ENCODE data around the gene DUSP15. TPM values are rescaled to one million over a fixed set of nuclear protein-coding genes. Genes with fewer than 3 reads are reported as not detected.
"Not testable (repeated sequence)": the region's sequence is repeated elsewhere in the genome, so short reads cannot be mapped to it uniquely, and the experiment has no call there.

The DUSP15 gene
- total RNA-seq, 2 donors from 2014 or later, result 3.8 to 7.2 TPM

GRCh38 chr20:31831211-31831610 is 39.1 kb downstream of the DUSP15 start:
- no peaks in the 10 kb centered on the region for H3K9me3 Mint-ChIP-seq
- H3K27ac Mint-ChIP-seq, result no peak overlapping the region
- no peaks in the 10 kb centered on the region for H3K27me3 ChIP-seq (ENCODE audit: control insufficient read depth, insufficient read depth, low read length, poor library complexity, severe bottlenecking)
- no peaks in the 10 kb centered on the region for H3K36me3 Mint-ChIP-seq (ENCODE audit: low read depth)
- no peak overlapping the region for H3K4me3 ChIP-seq (ENCODE audit: low read length)
- no peak for TF ChIP-seq CTCF (conservative IDR thresholded peaks at IDR 0.05)
- no peak overlapping the region for H3K27ac ChIP-seq (ENCODE audit: low read depth, low read length)
- no peak for DNase-seq
- no peaks in the 10 kb centered on the region for H3K27me3 Mint-ChIP-seq (ENCODE audit: insufficient read depth)
- WGBS, 2 experiments (ENCODE audit: insufficient coverage in 1 of 2, insufficient read length in 1 of 2), result 86 to 100% methylated on average over 2 to 6 of the region's 6 CpGs
- no peak overlapping the region for H3K9ac ChIP-seq (ENCODE audit: extremely low read depth, low read length, poor library complexity, severe bottlenecking)
- no peaks in the 10 kb centered on the region for H3K36me3 ChIP-seq (ENCODE audit: control insufficient read depth, insufficient read depth, low read length)
- H3K4me1 Mint-ChIP-seq, result peaks cover 3% of the 10 kb centered on the region
- no peaks in the 10 kb centered on the region for H3K9me3 ChIP-seq (ENCODE audit: control insufficient read depth, low read length)
- H3K4me3 Mint-ChIP-seq, result no peak overlapping the region
- H3K4me1 ChIP-seq (ENCODE audit: control insufficient read depth, insufficient read depth, low read length), result peaks cover 3% of the 10 kb centered on the region

GRCh38 chr20:31830406-31830981 is 39.8 kb downstream of the DUSP15 start:
- Mint-ChIP-seq H3K9me3 (no peaks in the 10 kb centered on the region), H3K4me3 (no peak overlapping the region), H3K4me1 (peaks cover 3% of the 10 kb centered on the region), H3K36me3 (ENCODE audit: low read depth) (no peaks in the 10 kb centered on the region), H3K27me3 (ENCODE audit: insufficient read depth) (no peaks in the 10 kb centered on the region), H3K27ac (no peak overlapping the region)
- no peak for TF ChIP-seq CTCF (conservative IDR thresholded peaks at IDR 0.05)
- Histone ChIP-seq H3K9ac (ENCODE audit: extremely low read depth, low read length, poor library complexity, severe bottlenecking) (no peak overlapping the region), H3K4me3 (ENCODE audit: low read length) (no peak overlapping the region), H3K27me3 (ENCODE audit: control insufficient read depth, insufficient read depth, low read length, poor library complexity, severe bottlenecking) (no peaks in the 10 kb centered on the region), H3K27ac (ENCODE audit: low read depth, low read length) (no peak overlapping the region), H3K4me1 (ENCODE audit: control insufficient read depth, insufficient read depth, low read length) (peaks cover 3% of the 10 kb centered on the region), H3K36me3 (ENCODE audit: control insufficient read depth, insufficient read depth, low read length) (no peaks in the 10 kb centered on the region), H3K9me3 (ENCODE audit: control insufficient read depth, low read length) (no peaks in the 10 kb centered on the region)
- 92 to 94% methylated on average over 5 to 8 of the region's 8 CpGs for WGBS, 2 experiments (ENCODE audit: insufficient coverage in 1 of 2, insufficient read length in 1 of 2)
- DNase-seq, result no peak

- no peak overlapping the region for H3K9ac ChIP-seq (ENCODE audit: extremely low read depth, low read length, poor library complexity, severe bottlenecking)
- Mint-ChIP-seq H3K27ac (no peak overlapping the region), H3K9me3 (no peaks in the 10 kb centered on the region), H3K4me1 (peaks cover 3% of the 10 kb centered on the region), H3K36me3 (ENCODE audit: low read depth) (no peaks in the 10 kb centered on the region), H3K4me3 (no peak overlapping the region), H3K27me3 (ENCODE audit: insufficient read depth) (no peaks in the 10 kb centered on the region)
- TF ChIP-seq CTCF (conservative IDR thresholded peaks at IDR 0.05), result no peak
- H3K4me3 ChIP-seq (ENCODE audit: low read length), result no peak overlapping the region
- H3K27ac ChIP-seq (ENCODE audit: low read depth, low read length), result no peak overlapping the region
- H3K27me3 ChIP-seq (ENCODE audit: control insufficient read depth, insufficient read depth, low read length, poor library complexity, severe bottlenecking), result no peaks in the 10 kb centered on the region
- no peak for DNase-seq
- H3K36me3 ChIP-seq (ENCODE audit: control insufficient read depth, insufficient read depth, low read length), result no peaks in the 10 kb centered on the region
- H3K9me3 ChIP-seq (ENCODE audit: control insufficient read depth, low read length), result no peaks in the 10 kb centered on the region
- WGBS, 2 experiments (ENCODE audit: insufficient coverage in 1 of 2, insufficient read length in 1 of 2), result 88 to 89% methylated on average over 6 of the region's 6 CpGs
- H3K4me1 ChIP-seq (ENCODE audit: control insufficient read depth, insufficient read depth, low read length), result peaks cover 3% of the 10 kb centered on the region
Measured at GRCh38 chr20:31829731-31830130, 40.6 kb downstream of the DUSP15 start.

- H3K27me3 Mint-ChIP-seq (ENCODE audit: insufficient read depth); H3K4me3 Mint-ChIP-seq; H3K9me3 Mint-ChIP-seq; DNase-seq; H3K4me1 Mint-ChIP-seq; H3K36me3 ChIP-seq (ENCODE audit: control insufficient read depth, insufficient read depth, low read length); H3K27ac Mint-ChIP-seq; H3K9ac ChIP-seq (ENCODE audit: extremely low read depth, low read length, poor library complexity, severe bottlenecking); H3K4me3 ChIP-seq (ENCODE audit: low read length); H3K9me3 ChIP-seq (ENCODE audit: control insufficient read depth, low read length); H3K27ac ChIP-seq (ENCODE audit: low read depth, low read length); H3K36me3 Mint-ChIP-seq (ENCODE audit: low read depth); H3K27me3 ChIP-seq (ENCODE audit: control insufficient read depth, insufficient read depth, low read length, poor library complexity, severe bottlenecking); H3K4me1 ChIP-seq (ENCODE audit: control insufficient read depth, insufficient read depth, low read length): not testable (repeated sequence)
- 84 to 98% methylated on average over 7 to 10 of the region's 11 CpGs for WGBS, 2 experiments (ENCODE audit: insufficient coverage in 1 of 2, insufficient read length in 1 of 2)
Measured at GRCh38 chr20:31828016-31828415, 42.3 kb downstream of the DUSP15 start.

Data from endodermal cell (in vitro differentiated cells).